Neural cell (in vitro differentiated cells): Measurements from ENCODE around the gene SIKE1. TPM values are rescaled to one million over a fixed set of nuclear protein-coding genes. Genes with fewer than 3 reads are reported as not detected.

Experiments
- H2AFZ ChIP-seq: fragments of 200-600, 300-800 bp; sonication (generic), shearing (Covaris generic); 2 replicates; pipeline ENCODE4 v1.6.0; 2014; ENCODE audit warnings: low read depth, mild to moderate bottlenecking, antibody characterized with exemption, low read length, moderate library complexity
- H3F3A ChIP-seq: fragments of 200-600 bp; shearing (Covaris generic); 2 replicates; pipeline ENCODE4 v1.6.1; 2016; ENCODE audit warnings: mild to moderate bottlenecking, moderate library complexity, mixed read lengths, antibody characterized with exemption, low read length; ENCODE audit not compliant: insufficient read depth, poor library complexity, severe bottlenecking
- H3K27ac ChIP-seq: fragments of 200-600, 300-800 bp; sonication (generic), shearing (Covaris generic); 2 replicates; pipeline ENCODE4 v1.5.1; 2014; ENCODE audit warnings: mild to moderate bottlenecking, low read length, moderate library complexity
- H3K27me3 ChIP-seq: fragments of 300-800, 200-600 bp; sonication (generic), shearing (Covaris generic); 2 replicates; pipeline ENCODE4 v1.6.0; 2014; ENCODE audit warnings: mild to moderate bottlenecking, low read depth, low read length, moderate library complexity; ENCODE audit not compliant: insufficient read depth
- H3K36me3 ChIP-seq: fragments of 300-800, 200-600 bp; sonication (generic), shearing (Covaris generic); 2 replicates; pipeline ENCODE4 v1.5.1; 2014; ENCODE audit warnings: mild to moderate bottlenecking, antibody characterized with exemption, low read length, moderate library complexity; ENCODE audit not compliant: insufficient read depth
- H3K4me2 ChIP-seq: fragments of 300-800, 200-600 bp; sonication (generic), shearing (Covaris generic); 2 replicates; pipeline ENCODE4 v1.6.0; 2014; ENCODE audit warnings: mild to moderate bottlenecking, low read length
- H3K4me3 ChIP-seq: fragments of 300-800, 200-600 bp; sonication (generic), shearing (Covaris generic); 2 replicates; pipeline ENCODE4 v1.5.1; 2014; ENCODE audit warnings: mild to moderate bottlenecking, low read length, moderate library complexity
- H3K79me2 ChIP-seq: fragments of 200-600 bp; shearing (Covaris generic); replicated peaks from 2 replicates; pipeline ENCODE4 v1.6.0; 2014; ENCODE audit warnings: mild to moderate bottlenecking, low read length, moderate library complexity; ENCODE audit not compliant: insufficient read depth
- H3K9ac ChIP-seq: fragments of 300-800, 200-600 bp; sonication (generic), shearing (Covaris generic); 2 replicates; pipeline ENCODE4 v1.6.1; 2016; ENCODE audit warnings: mild to moderate bottlenecking, low read length, mixed read lengths
- H3K9me2 ChIP-seq: fragments of 200-600 bp; shearing (Covaris generic); 2 replicates; pipeline ENCODE4 v1.6.1; 2016; ENCODE audit warnings: mild to moderate bottlenecking, low read length, mixed read lengths; ENCODE audit not compliant: insufficient read depth
- H3K9me3 ChIP-seq: fragments of 200-600, 300-800 bp; sonication (generic), shearing (Covaris generic); 2 replicates; pipeline ENCODE4 v1.6.1; 2016; ENCODE audit warnings: mild to moderate bottlenecking, mixed run types, low read length, moderate library complexity, mixed read lengths
- H4K20me1 ChIP-seq: fragments of 200-600 bp; shearing (Covaris generic); 2 replicates; pipeline ENCODE4 v1.6.1; 2016; ENCODE audit warnings: mild to moderate bottlenecking, mixed run types; ENCODE audit not compliant: insufficient read depth
- CTCF ChIP-seq: fragments of 450-650 bp; IDR thresholded peaks from 2 replicates; pipeline ENCODE4 v1.5.1; 2014; ENCODE audit warnings: antibody characterized with exemption, mild to moderate bottlenecking, moderate library complexity; ENCODE audit not compliant: poor library complexity, severe bottlenecking
- EP300 ChIP-seq: fragments of 450-650 bp; conservative IDR thresholded peaks from 2 replicates; pipeline ENCODE4 v1.6.1; 2014; ENCODE audit warnings: antibody characterized with exemption, mild to moderate bottlenecking, moderate library complexity; ENCODE audit not compliant: poor library complexity, severe bottlenecking
- EZH2 ChIP-seq: fragments of 200-600, 300-800 bp; shearing (Covaris generic), sonication (generic); IDR thresholded peaks from 2 replicates; pipeline ENCODE4 v1.6.1; 2014; ENCODE audit warnings: antibody characterized with exemption, low read length, borderline replicate concordance, mild to moderate bottlenecking; ENCODE audit not compliant: insufficient read depth, poor library complexity, severe bottlenecking
- MXI1 ChIP-seq: fragments of 450-650 bp; conservative IDR thresholded peaks from 2 replicates; pipeline ENCODE4 v1.6.1; 2014; ENCODE audit warnings: antibody characterized with exemption, mild to moderate bottlenecking; ENCODE audit not compliant: poor library complexity, severe bottlenecking
- POLR2AphosphoS5 ChIP-seq: IDR thresholded peaks from 2 replicates; pipeline ENCODE4 v1.6.1; 2012
- RAD21 ChIP-seq: fragments of 450-650 bp; conservative IDR thresholded peaks from 2 replicates; pipeline ENCODE4 v1.6.1; 2014; ENCODE audit warnings: antibody characterized with exemption, mild to moderate bottlenecking, moderate library complexity
- REST ChIP-seq: IDR thresholded peaks from 2 replicates; pipeline ENCODE4 v1.6.1; 2012; ENCODE audit warnings: borderline replicate concordance
- SMC3 ChIP-seq: fragments of 450-650 bp; conservative IDR thresholded peaks from 2 replicates; pipeline ENCODE4 v1.6.1; 2014; ENCODE audit warnings: antibody characterized with exemption, mild to moderate bottlenecking, moderate library complexity; ENCODE audit not compliant: poor library complexity
- TAF1 ChIP-seq: IDR thresholded peaks from 2 replicates; pipeline ENCODE4 v1.6.1; 2012; ENCODE audit warnings: low read depth
- polyA plus RNA-seq: library from polyadenylated mRNA; depleted of rRNA; stranded (reverse); fragments of >200 nt; gene quantifications from 2 replicates; pipeline ENCODE4 v1.2.3, GENCODE V29; 2014

SIKE1 gene
- polyA plus RNA-seq, 1 donor from 2014 or later = 49.1 TPM

- no peaks in the 10 kb centered on the region for H4K20me1 ChIP-seq
- H3K4me2 ChIP-seq = no peak overlapping the region
- no peaks in the 10 kb centered on the region for H3K79me2 ChIP-seq
- H3F3A ChIP-seq = no peaks in the 10 kb centered on the region
- TF ChIP-seq MXI1 = no peak
- no peak for TF ChIP-seq EZH2
- TF ChIP-seq TAF1 = no peak
- no peak for TF ChIP-seq SMC3
- TF ChIP-seq RAD21 = no peak
- TF ChIP-seq EP300 = no peak
- TF ChIP-seq POLR2AphosphoS5 = no peak
- no peak overlapping the region for H3K27ac ChIP-seq
- H3K9me2 ChIP-seq = no peaks in the 10 kb centered on the region
- H3K27me3 ChIP-seq = no peaks in the 10 kb centered on the region
- no peak overlapping the region for H2AFZ ChIP-seq
- H3K4me3 ChIP-seq = no peak overlapping the region
- no peaks in the 10 kb centered on the region for H3K36me3 ChIP-seq
- no peaks in the 10 kb centered on the region for H3K9me3 ChIP-seq
- no peak overlapping the region for H3K9ac ChIP-seq
Measured at GRCh38 chr1:114828251-114828650, 47.8 kb upstream of the SIKE1 start.

- H3K4me3 ChIP-seq = no peak overlapping the region
- H3K79me2 ChIP-seq = no peaks in the 10 kb centered on the region
Measured at GRCh38 chr1:114821978-114822377, 41.5 kb upstream of the SIKE1 start.

More at GRCh38 chr1:114821978-114822377, 41.5 kb upstream of the SIKE1 start:
- no peak overlapping the region for H3K4me2 ChIP-seq
- TF ChIP-seq SMC3 = no peak
- no peak for TF ChIP-seq REST
- TF ChIP-seq TAF1 = no peak
- no peak for TF ChIP-seq CTCF
- no peak for TF ChIP-seq RAD21
- TF ChIP-seq EZH2 = no peak
- no peak for TF ChIP-seq MXI1
- no peak for TF ChIP-seq EP300
- TF ChIP-seq POLR2AphosphoS5 = no peak
- H3K36me3 ChIP-seq = no peaks in the 10 kb centered on the region
- H3K9ac ChIP-seq = no peak overlapping the region
- H3K27ac ChIP-seq = no peak overlapping the region
- H3F3A ChIP-seq = no peaks in the 10 kb centered on the region
- H2AFZ ChIP-seq = no peak overlapping the region
- no peaks in the 10 kb centered on the region for H3K27me3 ChIP-seq
- H4K20me1 ChIP-seq = no peaks in the 10 kb centered on the region
- H3K9me2 ChIP-seq = no peaks in the 10 kb centered on the region
- no peaks in the 10 kb centered on the region for H3K9me3 ChIP-seq
